OCI-M1 (cell line): Measurements from ENCODE around the gene SCEL.
A peak's percentile ranks its signal among the peaks of the same experiment; 100 is the strongest.

Source experiments
- DNase-seq: peaks from one replicate; lab custom pipeline; 2025; lab: John Stamatoyannopoulos, UW

SCEL gene

GRCh38 chr13:77521595-77522367 lies 13.7 kb upstream of the SCEL start:
- DNase-seq, result no peak

GRCh38 chr13:77522444-77522843 lies 13.1 kb upstream of the SCEL start:
- no peak for DNase-seq

GRCh38 chr13:77523386-77523785 lies 12.1 kb upstream of the SCEL start:
- no peak for DNase-seq

GRCh38 chr13:77523834-77524728 lies 11.4 kb upstream of the SCEL start:
- no peak for DNase-seq

- no peak for DNase-seq
Measured at GRCh38 chr13:77528414-77528813, 7.1 kb upstream of the SCEL start.

- DNase-seq, result no peak
Measured at GRCh38 chr13:77528834-77529500, 6.5 kb upstream of the SCEL start.

- DNase-seq, result no peak
Measured at GRCh38 chr13:77529501-77529840, 6.0 kb upstream of the SCEL start.

- no peak for DNase-seq
Measured at GRCh38 chr13:77530875-77531274, 4.6 kb upstream of the SCEL start.

- no peak for DNase-seq
Measured at GRCh38 chr13:77532983-77533382, 2.5 kb upstream of the SCEL start.

GRCh38 chr13:77533875-77534788 lies 1.4 kb upstream of the SCEL start:
- peak; percentile 14 for DNase-seq

- DNase-seq, result no peak
Measured at GRCh38 chr13:77536358-77536757, 852 bp downstream of the SCEL start.

- no peak for DNase-seq
Measured at GRCh38 chr13:77537289-77537919, 1.9 kb downstream of the SCEL start.

- no peak for DNase-seq
Measured at GRCh38 chr13:77543711-77544110, 8.2 kb downstream of the SCEL start.

- no peak for DNase-seq
Measured at GRCh38 chr13:77544355-77544754, 8.8 kb downstream of the SCEL start.

GRCh38 chr13:77544758-77545338 lies 9.3 kb downstream of the SCEL start:
- no peak for DNase-seq

- DNase-seq, result no peak
Measured at GRCh38 chr13:77545626-77546412, 10.3 kb downstream of the SCEL start.

- no peak for DNase-seq
Measured at GRCh38 chr13:77548095-77548494, 12.6 kb downstream of the SCEL start.

GRCh38 chr13:77548594-77548993 lies 13.1 kb downstream of the SCEL start:
- no peak for DNase-seq

- no peak for DNase-seq
Measured at GRCh38 chr13:77554069-77554468, 18.6 kb downstream of the SCEL start.

- DNase-seq, result no peak
Measured at GRCh38 chr13:77555246-77555645, 19.7 kb downstream of the SCEL start.
